KG1 (cell line): ENCODE data around the gene MOCS1.

Experiments
- DNase-seq: peaks from one replicate; lab custom pipeline; 2025; lab: John Stamatoyannopoulos, UW

MOCS1 gene

DNA sequence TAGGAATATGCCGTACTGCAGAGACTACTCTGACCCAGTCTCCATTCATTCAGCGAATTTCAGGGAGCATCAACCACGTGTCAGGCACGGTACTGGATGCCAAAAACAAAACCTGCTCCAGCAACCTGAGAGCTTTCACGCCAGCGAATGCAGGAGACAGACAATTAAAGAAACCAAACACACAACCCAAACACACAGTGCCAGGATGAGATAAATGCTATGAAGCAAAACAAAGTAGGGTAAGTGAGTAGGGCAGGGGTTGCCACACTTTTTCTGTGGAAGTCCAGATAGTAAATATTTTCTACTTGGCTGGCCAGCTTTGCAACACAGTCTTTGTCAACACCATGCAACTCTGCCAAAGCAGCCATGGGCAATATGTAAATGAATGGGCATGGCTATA lies 10.0 kb downstream of the MOCS1 start:
- DNase-seq: no peak

- no peak for DNase-seq
Observed at GRCh38 chr6:39923861-39924260, 10.4 kb downstream of the MOCS1 start.

DNA sequence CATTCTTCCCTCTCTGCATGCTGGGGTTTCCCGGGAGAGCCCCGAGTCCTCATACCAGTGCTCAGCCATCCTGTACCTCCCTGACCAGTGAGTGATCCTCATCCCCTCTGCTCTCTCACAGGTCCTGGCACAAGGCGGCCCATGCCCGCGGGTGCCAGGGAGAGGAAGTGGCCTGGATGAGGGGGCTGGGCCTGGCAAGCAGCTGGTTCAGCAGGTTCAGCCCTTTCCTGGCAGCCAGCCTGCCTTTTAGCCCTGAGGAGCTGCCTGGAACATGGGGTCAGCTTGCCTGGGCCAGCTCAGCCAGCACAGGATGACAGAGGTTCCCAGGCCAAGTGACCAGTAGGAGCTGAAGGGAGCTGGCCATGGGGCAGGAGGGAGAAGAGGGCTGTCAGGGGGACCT lies 10.9 kb downstream of the MOCS1 start:
- no peak for DNase-seq

DNA sequence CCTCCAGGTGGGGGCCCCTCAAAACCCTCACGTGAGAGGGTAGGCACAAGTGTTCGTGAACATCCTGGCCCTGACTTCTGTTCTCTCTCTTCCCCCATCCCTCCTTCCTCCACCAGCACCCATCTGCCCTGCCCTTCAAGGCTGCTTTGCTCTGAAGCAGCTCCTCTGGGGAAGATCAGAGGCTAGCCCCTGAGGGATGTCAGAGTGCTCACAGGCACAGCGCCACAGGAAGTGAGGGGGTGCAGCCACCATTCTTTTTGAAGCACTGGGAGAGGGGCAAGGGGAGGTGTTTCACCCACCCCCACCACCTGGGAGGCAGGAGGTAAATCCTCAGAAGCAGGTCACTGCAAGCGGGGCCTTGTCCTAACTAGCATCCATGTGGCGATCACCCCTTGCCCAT lies 11.4 kb downstream of the MOCS1 start:
- no peak for DNase-seq

DNA sequence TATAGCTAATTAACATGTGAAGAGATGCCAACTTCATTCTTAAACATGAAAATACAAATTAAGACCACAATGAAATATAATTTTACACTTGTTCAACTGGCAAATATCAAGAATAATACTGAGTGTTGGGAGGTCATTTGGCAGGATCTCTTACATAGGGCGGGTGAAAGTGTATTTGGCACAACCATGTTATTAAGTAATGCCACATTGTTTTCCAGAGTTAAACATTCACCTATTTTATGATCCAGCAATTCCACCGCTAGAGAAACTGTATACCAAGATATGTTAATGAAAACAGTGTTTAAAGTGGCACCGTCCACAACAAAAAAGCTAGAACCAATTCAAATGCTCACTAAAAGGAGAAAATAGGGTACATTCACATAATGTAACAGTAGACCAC lies 14.1 kb downstream of the MOCS1 start:
- DNase-seq: no peak

DNA sequence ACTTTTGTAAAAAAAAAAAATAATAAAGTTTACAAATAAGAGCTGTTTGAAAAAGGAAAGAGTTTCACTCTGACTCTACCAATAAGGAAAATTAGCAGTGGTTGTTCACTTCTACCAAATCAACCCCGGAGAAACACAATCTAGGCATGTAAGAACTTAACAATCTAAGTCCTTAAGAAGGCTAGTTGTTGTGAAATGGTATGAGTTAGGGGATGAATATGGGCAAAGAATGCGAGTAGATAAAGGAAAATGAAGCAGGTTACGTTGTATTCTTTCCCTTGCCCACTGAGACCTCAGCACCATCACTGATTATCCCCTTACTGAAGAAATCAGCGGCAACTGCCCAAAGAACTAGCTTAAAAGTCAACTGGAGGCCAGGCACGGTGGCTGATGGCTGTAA lies 15.4 kb downstream of the MOCS1 start:
- DNase-seq: no peak

DNA sequence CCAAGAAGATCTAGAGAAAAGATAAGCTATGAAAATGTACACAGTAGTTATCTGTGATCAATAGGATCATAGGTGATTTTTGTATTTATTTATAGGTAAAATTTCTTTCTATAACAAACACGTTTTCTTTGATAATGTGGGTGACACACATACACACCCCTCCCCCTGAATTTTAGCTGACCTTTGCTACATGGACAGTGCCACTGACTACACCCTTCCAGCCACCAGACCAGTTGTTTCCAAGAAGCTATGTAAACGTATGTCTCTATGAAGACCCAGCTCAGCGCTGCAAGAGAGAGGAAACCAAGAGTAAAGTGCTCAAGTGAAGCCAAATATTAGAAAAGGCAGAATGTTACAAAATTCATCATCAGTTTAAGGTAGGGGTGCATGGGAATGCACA lies 16.3 kb downstream of the MOCS1 start:
- no peak for DNase-seq

DNA sequence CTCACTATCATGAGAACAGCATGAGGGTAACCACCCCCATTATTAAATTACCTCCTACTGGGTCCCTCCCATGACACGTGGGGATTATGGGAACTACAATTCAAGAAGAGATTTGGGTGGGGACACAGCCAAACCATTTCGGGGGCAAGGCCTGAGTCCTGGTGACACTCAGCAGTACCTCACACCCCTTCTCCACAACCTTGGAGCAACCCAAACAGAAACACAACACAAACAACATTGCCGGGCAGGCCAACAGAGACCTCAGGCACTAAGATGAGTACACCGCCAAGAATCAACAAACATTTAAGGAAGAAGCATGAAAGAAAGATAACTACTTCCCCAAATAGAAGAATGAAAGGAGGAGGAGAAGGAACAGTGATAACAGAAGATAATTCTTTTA lies 16.9 kb downstream of the MOCS1 start:
- no peak for DNase-seq

- no peak for DNase-seq
Observed at GRCh38 chr6:39915866-39916265, 18.4 kb downstream of the MOCS1 start.

GRCh38 chr6:39914239-39914638 lies 20.0 kb downstream of the MOCS1 start:
- DNase-seq: no peak

DNA sequence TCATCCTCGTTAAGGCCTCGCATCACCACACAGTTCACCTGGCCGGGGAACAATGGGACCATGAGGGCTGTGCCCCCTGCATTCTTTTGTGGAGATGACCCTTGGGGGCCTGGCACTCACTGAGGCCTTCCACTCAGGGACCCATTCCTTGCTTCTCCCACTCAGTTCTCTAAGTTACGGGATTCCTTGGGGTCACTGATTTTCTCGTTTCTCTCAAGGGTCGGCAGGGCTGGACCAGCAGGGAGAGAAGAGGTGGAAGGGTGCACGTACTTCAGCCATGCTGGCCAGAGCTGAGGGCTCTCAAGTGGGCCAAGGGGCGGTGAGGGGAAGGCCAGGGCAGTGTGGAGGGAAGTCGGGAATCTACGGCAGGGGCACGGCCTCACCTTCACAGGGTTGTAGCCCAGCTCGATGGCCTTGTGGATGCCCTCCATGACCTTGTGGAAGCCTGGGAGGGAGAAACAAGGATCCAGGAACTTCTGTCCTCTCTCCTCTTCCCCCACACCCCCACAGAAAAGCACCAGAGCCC lies 20.8 kb downstream of the MOCS1 start:
- DNase-seq: no peak

GRCh38 chr6:39912446-39912845 lies 21.8 kb downstream of the MOCS1 start:
- no peak for DNase-seq

DNA sequence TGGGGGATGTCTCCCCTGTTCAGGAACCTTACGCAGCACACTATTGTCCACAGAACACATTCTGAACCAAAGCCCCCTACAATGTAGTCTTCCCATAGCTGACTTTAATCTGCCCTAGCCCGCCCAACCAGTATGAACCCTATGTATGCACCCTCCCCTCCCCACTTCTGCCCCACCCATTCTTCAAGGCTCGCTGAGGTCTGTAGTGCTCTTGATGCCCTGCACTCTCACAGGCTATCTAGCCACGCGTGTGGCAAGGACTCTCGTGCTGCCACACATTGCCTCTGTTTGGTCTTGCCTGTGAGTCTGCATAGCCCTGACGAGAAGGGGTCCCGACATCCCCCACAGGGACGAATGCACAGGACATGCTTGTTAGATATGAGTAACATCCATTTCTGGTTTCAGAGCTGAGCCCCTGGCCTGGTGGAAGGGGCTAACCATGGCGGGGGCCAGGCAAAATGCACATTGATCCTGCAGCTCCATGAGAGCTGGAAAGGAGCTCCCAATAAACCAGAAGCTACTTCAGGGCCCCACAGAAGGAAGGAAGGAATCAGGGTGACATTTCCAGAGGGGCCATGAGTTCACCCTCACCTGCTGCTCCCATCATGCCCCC lies 22.6 kb downstream of the MOCS1 start:
- no peak for DNase-seq

DNA sequence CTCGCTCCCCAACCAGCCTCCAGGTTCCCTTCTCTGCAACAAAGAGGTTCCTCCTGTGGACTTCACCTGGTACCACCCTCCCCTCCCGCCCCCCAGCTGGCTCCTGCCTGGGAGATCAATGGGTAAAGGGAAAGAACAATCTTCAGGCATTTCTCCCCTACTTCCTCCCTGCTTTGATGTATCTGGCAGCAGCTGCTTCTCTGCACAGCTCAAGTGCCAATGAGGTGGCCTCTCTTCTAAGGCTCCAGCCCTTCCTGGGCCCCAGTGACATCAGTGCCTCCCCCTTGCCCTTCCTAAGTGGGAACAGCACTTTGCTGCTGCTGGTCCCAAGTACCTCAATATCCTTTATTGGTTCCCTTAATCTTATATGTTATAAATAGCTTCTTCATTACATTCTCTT lies 23.5 kb downstream of the MOCS1 start:
- DNase-seq: no peak

DNA sequence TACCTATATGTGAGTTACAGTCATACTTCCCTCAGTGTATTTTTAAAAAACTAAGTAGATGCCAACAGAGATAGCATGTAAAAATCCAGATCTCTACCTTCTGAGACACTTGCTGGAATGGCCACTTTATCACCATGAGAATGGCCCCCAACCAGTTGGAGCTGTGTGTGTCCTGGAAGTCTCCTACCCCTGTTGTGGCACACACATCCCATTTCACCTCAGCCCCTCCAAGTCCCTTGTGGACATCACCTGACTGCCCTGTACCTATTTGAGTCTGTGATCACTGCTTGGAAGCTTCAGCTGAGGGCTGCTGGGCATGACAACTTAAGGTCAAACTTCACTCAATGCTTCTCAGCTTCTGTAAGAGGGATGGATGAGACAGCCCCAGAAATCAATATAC lies 24.1 kb downstream of the MOCS1 start:
- DNase-seq: no peak

DNA sequence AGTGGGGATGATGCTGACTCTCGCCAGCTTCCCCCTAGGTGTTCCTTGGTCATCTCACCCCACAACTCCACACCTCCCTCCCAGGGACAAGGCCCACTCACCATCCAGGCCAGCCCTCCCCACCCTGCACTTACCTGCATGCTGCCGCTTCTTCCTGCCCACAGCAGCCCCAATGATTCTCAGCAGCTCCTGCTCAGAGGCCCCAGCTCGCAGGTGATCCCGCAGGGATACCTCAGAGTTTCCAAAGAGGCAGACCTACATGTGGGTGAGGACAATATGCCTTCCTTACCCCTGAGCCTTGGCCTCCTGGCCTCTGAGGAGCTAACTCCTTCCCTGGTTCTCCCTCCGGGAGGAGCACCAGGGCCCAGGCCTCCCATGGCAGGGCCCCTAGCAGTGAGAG lies 24.6 kb downstream of the MOCS1 start:
- DNase-seq: no peak

DNA sequence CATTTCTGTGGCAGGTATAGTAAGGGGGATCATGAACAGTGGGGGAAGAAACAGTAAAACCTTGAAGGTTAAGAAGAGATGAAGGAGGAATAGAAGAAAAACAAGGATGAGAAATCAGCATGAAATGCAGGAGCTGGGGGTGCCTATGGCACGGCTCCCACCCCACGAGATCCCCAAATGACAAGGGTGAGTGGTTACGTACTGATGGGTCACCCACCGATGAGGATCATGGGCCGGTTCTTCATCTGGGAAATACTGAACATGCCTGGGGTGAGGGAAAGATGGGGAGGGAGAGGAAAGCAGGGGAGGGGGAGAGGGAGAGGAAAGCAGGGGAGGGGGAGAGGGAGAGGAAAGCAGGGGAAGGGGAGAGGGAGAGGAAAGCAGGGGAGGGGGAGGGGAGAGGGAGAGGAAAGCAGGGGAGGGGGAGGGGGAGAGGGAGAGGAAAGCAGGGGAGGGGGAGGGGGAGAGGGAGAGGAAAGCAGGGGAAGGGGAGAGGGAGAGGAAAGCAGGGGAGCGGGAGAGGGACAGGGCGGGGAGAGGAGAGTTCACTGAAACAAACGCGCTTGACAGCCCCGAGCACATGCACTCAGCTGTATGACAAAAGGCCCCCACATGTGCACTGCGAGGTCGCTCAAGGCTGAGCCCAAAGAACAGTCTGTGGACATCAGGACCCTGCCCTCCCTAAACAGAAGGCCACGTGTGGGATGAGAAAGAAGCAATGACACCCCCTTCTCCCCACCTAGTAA lies 25.3 kb downstream of the MOCS1 start:
- no peak for DNase-seq

DNA sequence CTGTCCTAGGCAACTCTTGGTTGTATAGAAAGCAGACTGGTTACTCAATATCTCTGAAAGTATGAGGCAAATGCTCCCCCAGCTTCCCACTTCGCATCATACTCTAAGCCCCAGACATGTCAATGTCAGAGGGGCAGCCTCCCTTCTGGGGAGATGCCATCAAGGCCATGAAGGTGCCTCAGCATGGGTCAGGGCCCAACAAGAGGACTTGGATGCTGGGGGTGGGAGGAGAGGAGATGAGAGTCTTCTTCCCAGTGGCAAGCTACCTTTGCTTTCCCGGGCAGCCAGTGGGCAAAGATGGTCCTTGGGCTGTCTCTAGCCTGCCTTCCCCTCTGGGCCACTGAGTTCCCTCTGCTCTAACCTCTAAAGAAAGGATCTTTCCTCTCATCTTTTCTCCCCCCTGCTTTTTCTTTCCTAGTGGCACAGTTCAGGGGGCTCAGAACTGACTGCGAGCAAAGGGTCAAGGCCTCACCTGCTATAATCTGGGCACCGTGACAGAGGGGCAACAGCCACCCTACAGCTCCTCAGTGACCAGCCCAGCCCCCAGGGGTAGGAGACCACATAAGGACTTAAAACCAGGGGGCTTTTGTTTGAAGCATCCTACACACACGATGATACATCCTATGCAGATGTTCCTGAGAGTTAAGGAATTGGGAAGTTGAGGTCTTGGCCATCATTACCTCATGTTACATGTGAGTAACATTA lies 26.2 kb downstream of the MOCS1 start:
- DNase-seq: no peak

- DNase-seq: no peak
Observed at GRCh38 chr6:39906318-39906761, 27.9 kb downstream of the MOCS1 start.

GRCh38 chr6:39905640-39905975 lies 28.7 kb downstream of the MOCS1 start:
- DNase-seq: no peak

GRCh38 chr6:39904946-39905639 lies 29.2 kb downstream of the MOCS1 start:
- DNase-seq: no peak

DNA sequence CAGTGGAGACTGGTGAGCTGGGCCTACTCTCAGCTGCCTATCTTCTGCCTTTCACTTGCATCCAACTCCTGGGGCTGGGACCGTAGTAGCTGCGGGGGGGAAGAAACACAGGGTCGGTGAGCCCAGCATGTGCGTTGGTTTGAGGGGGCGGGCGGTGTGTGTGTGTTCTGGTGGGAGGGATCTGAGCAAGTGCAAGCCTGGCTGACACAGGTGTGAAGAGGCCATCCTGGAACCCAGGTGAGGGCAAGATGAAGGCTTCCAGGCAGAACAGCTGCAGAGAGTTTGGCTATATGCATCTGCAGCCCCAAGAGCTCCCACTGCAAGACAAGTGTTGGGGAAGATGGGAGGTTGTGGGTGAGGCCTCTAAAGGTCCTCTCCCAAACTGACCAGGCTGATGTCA lies 30.6 kb downstream of the MOCS1 start:
- no peak for DNase-seq
